Memory B cell (primary cell): ENCODE data around the gene EIF2AK2.

Source experiments
- ATAC-seq: fragments of 150-1000 bp; cut with Tn5 transposase; 2 replicates; pipeline ENCODE4 v1.10.0; 2021; ENCODE audit warnings: low read depth, mild to moderate bottlenecking, moderate library complexity
- DNase-seq, 2 donors: peaks; one replicate each; pipeline ENCODE4 v3.0.0; 2022; ENCODE audit warnings: low spot score in 2 of 2
- H3K27ac Mint-ChIP-seq: one replicate; pipeline ENCODE4 v1.8.0; 2022; ENCODE audit warnings: mild to moderate bottlenecking, moderate library complexity, mixed read lengths
- H3K27me3 Mint-ChIP-seq: one replicate; pipeline ENCODE4 v1.8.0; 2022; ENCODE audit warnings: mixed read lengths
- H3K36me3 Mint-ChIP-seq: one replicate; pipeline ENCODE4 v1.8.0; 2022; ENCODE audit warnings: mild to moderate bottlenecking, mixed read lengths
- H3K4me1 Mint-ChIP-seq: one replicate; pipeline ENCODE4 v1.8.0; 2022; ENCODE audit warnings: mixed read lengths
- H3K4me3 Mint-ChIP-seq: one replicate; pipeline ENCODE4 v1.8.0; 2022; ENCODE audit warnings: mild to moderate bottlenecking, moderate library complexity, mixed read lengths
- H3K9me3 Mint-ChIP-seq: one replicate; pipeline ENCODE4 v1.8.0; 2022; ENCODE audit warnings: mixed read lengths

Gene EIF2AK2

DNA sequence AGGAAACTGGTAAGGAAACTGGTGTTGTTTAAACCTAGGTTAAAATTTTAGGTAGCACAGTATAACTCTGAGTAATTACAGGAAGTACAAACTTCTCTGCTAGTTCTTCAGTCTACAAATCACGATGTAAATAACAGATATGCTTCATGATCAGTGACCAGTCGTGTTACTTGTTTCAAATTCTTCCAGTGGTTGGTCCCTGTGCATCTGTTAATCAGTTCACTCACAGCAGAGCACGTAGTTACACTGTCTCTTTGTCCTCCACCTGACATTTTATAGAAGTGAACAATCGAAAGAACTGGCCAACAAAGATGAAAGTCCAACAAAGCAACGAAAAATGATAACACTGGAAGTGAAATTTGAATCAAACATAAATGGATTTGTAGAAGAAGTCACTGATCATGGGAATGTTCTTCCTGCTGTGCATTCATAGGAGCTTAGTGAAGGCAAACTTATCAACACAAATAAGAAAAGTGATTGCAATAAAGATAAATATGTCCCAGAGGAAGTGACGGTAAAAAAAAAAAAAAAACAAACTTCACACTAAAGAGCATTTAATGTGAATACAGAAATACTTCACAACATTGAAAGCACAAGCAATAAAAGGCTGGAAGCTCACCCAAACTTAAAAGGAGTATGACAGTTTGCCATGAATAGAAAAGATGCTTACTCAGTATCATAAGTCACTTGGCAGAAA, 7.0 kb downstream of the EIF2AK2 start:
- Mint-ChIP-seq H3K36me3 (peaks cover 38% of the 10 kb centered on the region), H3K4me3 (no peak overlapping the region), H3K9me3 (peaks cover 3% of the 10 kb centered on the region), H3K27me3 (no peaks in the 10 kb centered on the region), H3K4me1 (peaks cover 20% of the 10 kb centered on the region), H3K27ac (peak overlapping the region; percentile 78)
- DNase-seq (no peak), ATAC-seq (peak; percentile 44)

GRCh38 chr2:37148325-37148724, 8.5 kb downstream of the EIF2AK2 start:
- ATAC-seq (no peak), DNase-seq (no peak)
- no peak overlapping the region for H3K4me3 Mint-ChIP-seq
- peaks cover 14% of the 10 kb centered on the region for H3K4me1 Mint-ChIP-seq
- H3K27ac Mint-ChIP-seq = peak overlapping the region; percentile 37
- H3K27me3 Mint-ChIP-seq = no peaks in the 10 kb centered on the region
- peaks cover 35% of the 10 kb centered on the region for H3K36me3 Mint-ChIP-seq
- H3K9me3 Mint-ChIP-seq = peaks cover 2% of the 10 kb centered on the region

GRCh38 chr2:37146062-37146461, 10.7 kb downstream of the EIF2AK2 start:
- Mint-ChIP-seq H3K36me3 (peaks cover 26% of the 10 kb centered on the region), H3K4me3 (no peak overlapping the region), H3K4me1 (peaks cover 8% of the 10 kb centered on the region), H3K27ac (peak overlapping the region; percentile 39), H3K27me3 (no peaks in the 10 kb centered on the region), H3K9me3 (no peaks in the 10 kb centered on the region)
- no peak for ATAC-seq
- DNase-seq = no peak

DNA sequence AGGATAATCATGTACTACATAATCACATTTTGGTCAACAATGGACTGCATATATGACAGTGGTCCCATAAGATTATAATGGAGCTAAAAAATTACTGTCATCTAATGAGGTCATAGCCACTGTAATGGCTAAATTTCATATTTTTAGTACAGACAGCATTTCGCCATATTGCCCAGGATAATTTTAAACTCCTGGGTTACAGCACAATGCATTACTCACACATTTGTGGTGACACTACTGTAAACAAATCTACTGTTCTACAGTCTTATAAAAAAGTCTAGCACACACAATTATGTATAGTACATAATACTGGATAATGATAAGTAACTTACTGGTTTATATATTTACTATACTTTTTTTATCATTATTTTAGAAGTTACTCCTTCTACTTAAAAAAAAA, 12.8 kb downstream of the EIF2AK2 start:
- Mint-ChIP-seq H3K9me3 (no peaks in the 10 kb centered on the region), H3K4me3 (no peak overlapping the region), H3K27me3 (no peaks in the 10 kb centered on the region), H3K36me3 (peaks cover 32% of the 10 kb centered on the region), H3K27ac (no peak overlapping the region), H3K4me1 (peaks cover 3% of the 10 kb centered on the region)
- DNase-seq = no peak
- ATAC-seq = no peak

DNA sequence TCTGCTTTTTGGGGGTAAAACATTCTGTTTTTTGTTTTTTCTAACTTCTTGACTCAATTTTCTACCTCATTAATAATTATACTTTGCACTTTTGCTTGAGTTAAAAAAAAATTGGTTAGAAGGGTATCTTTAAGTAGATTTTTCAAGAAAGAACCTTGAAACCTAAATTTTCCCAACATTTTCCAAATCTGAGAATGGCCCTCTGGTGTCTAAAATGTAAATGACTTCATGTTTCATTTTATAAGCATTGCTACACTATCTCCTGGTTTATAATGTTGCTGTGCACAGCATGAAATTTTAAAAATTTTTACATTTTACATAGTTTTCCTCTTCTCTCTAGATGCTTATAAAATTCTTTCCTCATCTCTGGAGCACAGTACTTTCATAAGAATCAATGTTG, 14.2 kb downstream of the EIF2AK2 start:
- no peaks in the 10 kb centered on the region for H3K9me3 Mint-ChIP-seq
- no peak for DNase-seq
- no peaks in the 10 kb centered on the region for H3K27me3 Mint-ChIP-seq
- no peak overlapping the region for H3K4me3 Mint-ChIP-seq
- H3K4me1 Mint-ChIP-seq = peaks cover 3% of the 10 kb centered on the region
- ATAC-seq = no peak
- H3K36me3 Mint-ChIP-seq = peaks cover 26% of the 10 kb centered on the region
- H3K27ac Mint-ChIP-seq = no peak overlapping the region

DNA sequence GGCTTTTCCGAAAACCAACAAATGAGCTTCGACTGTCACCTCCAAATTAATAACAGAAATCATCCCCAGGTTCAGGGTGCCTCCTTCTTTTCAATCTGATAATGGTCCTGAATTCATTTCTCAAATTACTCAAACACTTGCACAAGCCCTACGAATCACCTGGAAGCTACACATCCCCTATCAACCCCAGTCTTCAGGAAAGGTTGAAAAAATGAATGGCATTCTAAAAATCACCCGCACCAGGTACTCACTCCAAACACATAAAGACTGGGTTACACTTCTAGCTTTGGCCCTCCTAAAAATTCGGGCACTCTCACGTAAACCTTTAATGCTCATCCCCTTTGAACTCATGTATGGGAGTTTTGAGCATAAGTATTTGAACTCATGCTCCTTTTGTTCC, 23.9 kb downstream of the EIF2AK2 start:
- H3K27ac Mint-ChIP-seq = no peak overlapping the region
- ATAC-seq (no peak), DNase-seq (no peak)
- H3K36me3 Mint-ChIP-seq = peaks cover 45% of the 10 kb centered on the region
- H3K4me3 Mint-ChIP-seq = no peak overlapping the region
- H3K4me1 Mint-ChIP-seq = no peaks in the 10 kb centered on the region
- peaks cover 2% of the 10 kb centered on the region for H3K9me3 Mint-ChIP-seq
- no peaks in the 10 kb centered on the region for H3K27me3 Mint-ChIP-seq

- H3K27ac Mint-ChIP-seq = no peak overlapping the region
- DNase-seq (no peak), ATAC-seq (no peak)
- no peaks in the 10 kb centered on the region for H3K27me3 Mint-ChIP-seq
- peaks cover 36% of the 10 kb centered on the region for H3K36me3 Mint-ChIP-seq
- no peaks in the 10 kb centered on the region for H3K9me3 Mint-ChIP-seq
- no peaks in the 10 kb centered on the region for H3K4me1 Mint-ChIP-seq
- no peak overlapping the region for H3K4me3 Mint-ChIP-seq
These were observed 31.4 kb downstream of the EIF2AK2 start for GRCh38 chr2:37125416-37125815.

- H3K27me3 Mint-ChIP-seq = no peaks in the 10 kb centered on the region
- ATAC-seq (no peak), DNase-seq (no peak)
- peaks cover 31% of the 10 kb centered on the region for H3K36me3 Mint-ChIP-seq
- no peak overlapping the region for H3K27ac Mint-ChIP-seq
- no peak overlapping the region for H3K4me3 Mint-ChIP-seq
- H3K9me3 Mint-ChIP-seq = no peaks in the 10 kb centered on the region
- H3K4me1 Mint-ChIP-seq = no peaks in the 10 kb centered on the region
These were observed 37.6 kb downstream of the EIF2AK2 start for GRCh38 chr2:37119157-37119556.

GRCh38 chr2:37117566-37117965, 39.2 kb downstream of the EIF2AK2 start:
- Mint-ChIP-seq H3K36me3 (peaks cover 30% of the 10 kb centered on the region), H3K27ac (no peak overlapping the region), H3K27me3 (no peaks in the 10 kb centered on the region), H3K4me3 (no peak overlapping the region), H3K4me1 (no peaks in the 10 kb centered on the region), H3K9me3 (no peaks in the 10 kb centered on the region)
- DNase-seq (no peak), ATAC-seq (no peak)

DNA sequence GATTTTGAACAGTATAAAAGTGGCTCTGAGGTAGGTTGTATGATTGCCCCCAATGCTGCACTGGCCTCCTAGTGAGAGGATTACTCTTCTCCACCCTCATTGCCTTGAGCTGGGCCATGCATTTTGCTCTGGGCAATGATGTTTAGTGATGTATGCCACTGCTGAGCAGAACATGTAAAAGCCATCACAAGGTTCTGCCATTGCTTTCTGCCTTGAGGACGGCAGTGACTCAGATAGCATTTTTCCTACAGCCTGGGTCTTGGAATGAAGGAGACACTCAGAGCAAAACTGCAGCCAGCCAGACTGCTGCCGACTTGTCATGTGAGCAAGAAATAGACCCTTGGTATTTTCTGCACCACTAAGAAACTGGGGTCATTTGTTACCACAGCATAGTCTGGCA, 44.8 kb downstream of the EIF2AK2 start:
- Mint-ChIP-seq H3K9me3 (no peaks in the 10 kb centered on the region), H3K36me3 (peaks cover 14% of the 10 kb centered on the region), H3K4me3 (no peak overlapping the region), H3K27ac (no peak overlapping the region), H3K27me3 (no peaks in the 10 kb centered on the region), H3K4me1 (no peaks in the 10 kb centered on the region)
- DNase-seq (no peak), ATAC-seq (no peak)

DNA sequence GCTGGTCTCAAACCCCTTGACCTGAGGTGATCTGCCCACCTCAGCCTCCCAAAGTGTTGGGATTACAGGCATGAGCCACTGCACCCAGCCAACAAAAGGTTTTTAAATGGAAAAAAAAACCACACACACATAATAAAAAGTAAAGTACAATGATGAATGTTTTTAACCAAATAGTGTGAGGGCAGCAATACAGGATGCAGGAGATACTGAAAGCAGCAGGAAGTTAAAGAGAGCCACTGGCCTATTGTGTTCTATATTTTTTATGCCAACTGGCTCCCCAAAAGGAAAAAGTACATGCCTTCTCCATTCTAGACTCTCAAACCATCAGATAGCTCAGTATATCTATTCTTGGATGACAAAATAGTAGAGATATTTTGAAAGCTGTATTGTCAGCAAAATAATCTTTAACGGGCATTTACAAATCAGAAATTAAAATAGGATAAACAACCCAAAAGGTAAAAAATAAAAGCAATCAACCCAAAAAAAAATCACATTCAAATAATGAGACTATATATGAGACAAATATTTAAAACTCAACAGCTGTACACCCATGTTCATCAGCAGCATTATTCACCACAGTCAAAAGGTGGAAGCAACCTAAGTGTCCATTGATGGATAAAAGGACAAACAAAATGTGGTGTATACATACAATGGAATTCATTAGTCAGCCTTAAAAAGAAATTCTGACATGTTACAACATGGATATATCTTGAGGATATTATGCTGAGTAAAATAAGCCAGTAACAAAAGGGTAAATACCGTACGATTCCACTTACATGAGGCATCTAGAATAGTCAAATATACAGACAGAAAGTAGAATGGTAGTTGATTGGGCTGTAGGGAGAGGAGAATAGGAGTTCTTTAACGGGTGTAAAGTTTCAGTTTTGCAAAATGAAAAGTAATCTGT, 46.2 kb downstream of the EIF2AK2 start:
- no peaks in the 10 kb centered on the region for H3K27me3 Mint-ChIP-seq
- H3K36me3 Mint-ChIP-seq = peaks cover 12% of the 10 kb centered on the region
- no peaks in the 10 kb centered on the region for H3K4me1 Mint-ChIP-seq
- H3K27ac Mint-ChIP-seq = no peak overlapping the region
- ATAC-seq = no peak
- no peak overlapping the region for H3K4me3 Mint-ChIP-seq
- no peak for DNase-seq
- H3K9me3 Mint-ChIP-seq = no peaks in the 10 kb centered on the region

- H3K27ac Mint-ChIP-seq = no peak overlapping the region
- no peak overlapping the region for H3K4me3 Mint-ChIP-seq
- no peaks in the 10 kb centered on the region for H3K9me3 Mint-ChIP-seq
- no peak for DNase-seq
- H3K27me3 Mint-ChIP-seq = no peaks in the 10 kb centered on the region
- no peak for ATAC-seq
- no peaks in the 10 kb centered on the region for H3K4me1 Mint-ChIP-seq
- H3K36me3 Mint-ChIP-seq = peaks cover 13% of the 10 kb centered on the region
These were observed 47.3 kb downstream of the EIF2AK2 start for GRCh38 chr2:37109523-37109922.

- ATAC-seq (no peak), DNase-seq (no peak)
- H3K27me3 Mint-ChIP-seq = no peaks in the 10 kb centered on the region
- peak overlapping the region; percentile 45 for H3K27ac Mint-ChIP-seq
- H3K4me3 Mint-ChIP-seq = no peak overlapping the region
- H3K9me3 Mint-ChIP-seq = no peaks in the 10 kb centered on the region
- H3K4me1 Mint-ChIP-seq = no peaks in the 10 kb centered on the region
- H3K36me3 Mint-ChIP-seq = peaks cover 16% of the 10 kb centered on the region
These were observed 51.6 kb downstream of the EIF2AK2 start for GRCh38 chr2:37105150-37105549.

DNA sequence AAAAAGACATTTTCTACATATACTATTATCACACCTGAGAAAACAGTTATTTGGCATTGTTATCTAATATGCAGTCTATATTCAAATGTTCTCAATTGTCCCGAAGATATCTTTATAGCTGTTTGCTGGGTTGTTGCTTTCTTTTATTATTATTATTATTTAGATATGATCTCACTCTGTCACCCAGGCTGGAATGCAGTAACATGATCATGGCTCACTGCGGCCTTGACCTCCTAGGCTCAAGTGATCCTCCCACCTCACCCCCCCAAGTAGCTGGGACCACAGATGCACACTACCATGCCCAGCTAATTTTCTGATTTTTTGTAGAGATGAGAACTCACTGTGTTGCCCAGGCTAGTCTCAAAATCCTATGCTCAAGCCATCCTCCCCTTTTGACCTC, 52.6 kb downstream of the EIF2AK2 start:
- DNase-seq (no peak), ATAC-seq (no peak)
- Mint-ChIP-seq H3K4me3 (no peak overlapping the region), H3K27me3 (no peaks in the 10 kb centered on the region), H3K4me1 (no peaks in the 10 kb centered on the region), H3K9me3 (no peaks in the 10 kb centered on the region), H3K27ac (peak overlapping the region; percentile 49), H3K36me3 (peaks cover 25% of the 10 kb centered on the region)
